T-helper 1 cell treated with Interleukin-12 subunit alpha and Interleukin-12 subunit beta and Interleukin-4 antibody, amounts not matched to agents 30 ng/mL and 1 ng/mL, for 36 hours (primary cell): ENCODE results near the gene CYSLTR2. TPM values are rescaled to one million over a fixed set of nuclear protein-coding genes. Genes with fewer than 3 reads are reported as not detected.

Source experiments
- intact Hi-C: fragments of 100-400 bp; cut with micrococcal nuclease; formaldehyde crosslinking; loops from one replicate; pipeline ENCODE4 v1.15.1; 2024
- total RNA-seq: library from RNA; stranded (reverse); gene quantifications from 2 replicates; pipeline ENCODE4 v1.2.3, GENCODE V29; 2022

Gene CYSLTR2
- 1.3 and 1.8 TPM in 2 replicates for total RNA-seq

GRCh38 chr13:48653472-48653939, at the start of gene CYSLTR2:
Gene CYSLTR2 (plus strand): TSS chr13:48653929. CDS start chr13:48706818, 52,889 bp downstream.
- intact Hi-C loops, result loop anchor here (1.0 to 5.0 kb wide), 12 partner anchors 58 to 844 kb away; partner anchors contain the start of genes FNDC3A, LPAR6, NUDT15 and PHF11

GRCh38 chr13:48615049-48615448, 38.7 kb upstream of the CYSLTR2 start:
- intact Hi-C loops, result no loop called here

GRCh38 chr13:48618937-48619336, 34.8 kb upstream of the CYSLTR2 start:
- intact Hi-C loops, result no loop called here

- intact Hi-C loops, result no loop called here
Measured at GRCh38 chr13:48621056-48621455, 32.7 kb upstream of the CYSLTR2 start.

- intact Hi-C loops, result no loop called here
Measured at GRCh38 chr13:48624016-48624415, 29.7 kb upstream of the CYSLTR2 start.

- intact Hi-C loops, result no loop called here
Measured at GRCh38 chr13:48624858-48625257, 28.9 kb upstream of the CYSLTR2 start.

GRCh38 chr13:48625413-48626076, 28.2 kb upstream of the CYSLTR2 start:
- intact Hi-C loops, result no loop called here

GRCh38 chr13:48626077-48626449, 27.7 kb upstream of the CYSLTR2 start:
- intact Hi-C loops, result no loop called here

- intact Hi-C loops, result no loop called here
Measured at GRCh38 chr13:48626726-48627451, 26.8 kb upstream of the CYSLTR2 start.

GRCh38 chr13:48629277-48629676, 24.5 kb upstream of the CYSLTR2 start:
- intact Hi-C loops, result no loop called here

- intact Hi-C loops, result no loop called here
Measured at GRCh38 chr13:48630291-48630690, 23.4 kb upstream of the CYSLTR2 start.

GRCh38 chr13:48630773-48631172, 23.0 kb upstream of the CYSLTR2 start:
- intact Hi-C loops, result no loop called here

GRCh38 chr13:48631441-48631840, 22.3 kb upstream of the CYSLTR2 start:
- intact Hi-C loops, result no loop called here

- intact Hi-C loops, result no loop called here
Measured at GRCh38 chr13:48633700-48634099, 20.0 kb upstream of the CYSLTR2 start.

GRCh38 chr13:48634636-48635035, 19.1 kb upstream of the CYSLTR2 start:
- intact Hi-C loops, result no loop called here

GRCh38 chr13:48635478-48635877, 18.3 kb upstream of the CYSLTR2 start:
- intact Hi-C loops, result no loop called here

- intact Hi-C loops, result no loop called here
Measured at GRCh38 chr13:48636550-48636949, 17.2 kb upstream of the CYSLTR2 start.

GRCh38 chr13:48637601-48638000, 16.1 kb upstream of the CYSLTR2 start:
- intact Hi-C loops, result no loop called here

- intact Hi-C loops, result no loop called here
Measured at GRCh38 chr13:48640767-48641166, 13.0 kb upstream of the CYSLTR2 start.

GRCh38 chr13:48641404-48641803, 12.3 kb upstream of the CYSLTR2 start:
- intact Hi-C loops, result no loop called here

GRCh38 chr13:48642061-48642460, 11.7 kb upstream of the CYSLTR2 start:
- intact Hi-C loops, result no loop called here

GRCh38 chr13:48643159-48643558, 10.6 kb upstream of the CYSLTR2 start:
- intact Hi-C loops, result no loop called here

GRCh38 chr13:48644141-48644540, 9.6 kb upstream of the CYSLTR2 start:
- intact Hi-C loops, result no loop called here
